Neural crest cell (in vitro differentiated cells): ENCODE data around the gene TMEM201. TPM values are rescaled to one million over a fixed set of nuclear protein-coding genes. Genes with fewer than 3 reads are reported as not detected.

Source experiments
- DNase-seq: peaks from one replicate; pipeline ENCODE4 v3.0.0; 2021; ENCODE audit warnings: low read depth, mixed read lengths, low spot score
- H3K27ac Mint-ChIP-seq: one replicate; pipeline ENCODE4 v1.8.0; 2021; ENCODE audit warnings: mild to moderate bottlenecking, mixed read lengths; ENCODE audit not compliant: unreplicated experiment
- H3K27me3 Mint-ChIP-seq: 2 replicates; pipeline ENCODE4 v1.8.0; 2021; ENCODE audit warnings: low read depth, mild to moderate bottlenecking, mixed read lengths
- H3K36me3 Mint-ChIP-seq: 2 replicates; pipeline ENCODE4 v1.8.0; 2021; ENCODE audit warnings: low read depth, mild to moderate bottlenecking, mixed read lengths
- H3K4me1 Mint-ChIP-seq: 2 replicates; pipeline ENCODE4 v1.8.0; 2021; ENCODE audit warnings: mixed read lengths
- H3K4me3 Mint-ChIP-seq: one replicate; pipeline ENCODE4 v1.8.0; 2021; ENCODE audit warnings: mild to moderate bottlenecking, mixed read lengths
- H3K9me3 Mint-ChIP-seq: 2 replicates; pipeline ENCODE4 v1.8.0; 2021; ENCODE audit warnings: mixed read lengths
- total RNA-seq: library from RNA; stranded (reverse); gene quantifications from 2 replicates; pipeline ENCODE4 v1.2.1, GENCODE V29; 2021
- TF ChIP-seq, protein P1 (sequence below): fragments of 200-600 bp; sonication (generic); conservative IDR thresholded peaks from 2 replicates; pipeline ENCODE4 v1.5.0; 2021; ENCODE audit warnings: antibody characterized with exemption, mild to moderate bottlenecking

TMEM201 gene
- total RNA-seq, 1 donor from 2014 or later, result 41.4 TPM

- Mint-ChIP-seq H3K4me1 (no peaks in the 10 kb centered on the region), H3K27me3 (no peaks in the 10 kb centered on the region), H3K4me3 (no peak overlapping the region), H3K9me3 (no peaks in the 10 kb centered on the region), H3K27ac (peak overlapping the region; percentile 8), H3K36me3 (peaks cover 6% of the 10 kb centered on the region)
- TF ChIP-seq, protein P1, sequence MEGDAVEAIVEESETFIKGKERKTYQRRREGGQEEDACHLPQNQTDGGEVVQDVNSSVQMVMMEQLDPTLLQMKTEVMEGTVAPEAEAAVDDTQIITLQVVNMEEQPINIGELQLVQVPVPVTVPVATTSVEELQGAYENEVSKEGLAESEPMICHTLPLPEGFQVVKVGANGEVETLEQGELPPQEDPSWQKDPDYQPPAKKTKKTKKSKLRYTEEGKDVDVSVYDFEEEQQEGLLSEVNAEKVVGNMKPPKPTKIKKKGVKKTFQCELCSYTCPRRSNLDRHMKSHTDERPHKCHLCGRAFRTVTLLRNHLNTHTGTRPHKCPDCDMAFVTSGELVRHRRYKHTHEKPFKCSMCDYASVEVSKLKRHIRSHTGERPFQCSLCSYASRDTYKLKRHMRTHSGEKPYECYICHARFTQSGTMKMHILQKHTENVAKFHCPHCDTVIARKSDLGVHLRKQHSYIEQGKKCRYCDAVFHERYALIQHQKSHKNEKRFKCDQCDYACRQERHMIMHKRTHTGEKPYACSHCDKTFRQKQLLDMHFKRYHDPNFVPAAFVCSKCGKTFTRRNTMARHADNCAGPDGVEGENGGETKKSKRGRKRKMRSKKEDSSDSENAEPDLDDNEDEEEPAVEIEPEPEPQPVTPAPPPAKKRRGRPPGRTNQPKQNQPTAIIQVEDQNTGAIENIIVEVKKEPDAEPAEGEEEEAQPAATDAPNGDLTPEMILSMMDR, result peak; percentile 63
- DNase-seq, result no peak
Measured at GRCh38 chr1:9573723-9574122, 15.0 kb upstream of the TMEM201 start.

- TF ChIP-seq, protein P1, result no peak
- Mint-ChIP-seq H3K4me1 (no peaks in the 10 kb centered on the region), H3K36me3 (peaks cover 8% of the 10 kb centered on the region), H3K27me3 (no peaks in the 10 kb centered on the region), H3K9me3 (no peaks in the 10 kb centered on the region), H3K4me3 (no peak overlapping the region), H3K27ac (no peak overlapping the region)
- no peak for DNase-seq
Measured at GRCh38 chr1:9575486-9575885, 13.2 kb upstream of the TMEM201 start.

- DNase-seq, result no peak
Measured at GRCh38 chr1:9576903-9577302, 11.8 kb upstream of the TMEM201 start.

DNA sequence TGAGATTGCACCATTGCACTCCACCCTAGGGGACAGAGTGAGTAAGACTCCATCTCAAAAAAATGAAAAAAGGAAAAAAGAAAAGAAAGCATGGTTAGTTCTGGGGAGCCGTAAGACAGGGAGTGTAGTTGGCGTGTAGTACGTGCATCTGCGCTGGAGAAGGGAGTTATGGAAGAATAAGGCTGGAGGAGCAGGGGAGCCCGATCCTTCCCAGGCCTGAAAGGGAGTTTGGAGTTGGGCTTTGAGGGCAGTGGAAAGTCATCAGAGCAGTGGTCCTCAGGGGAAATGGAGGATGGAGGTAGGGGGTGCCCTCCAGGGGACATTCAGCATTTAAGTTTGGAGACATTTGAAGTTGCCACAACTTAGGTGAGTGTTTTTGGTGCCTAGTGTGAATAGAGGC lies 11.3 kb upstream of the TMEM201 start:
- Mint-ChIP-seq H3K4me3 (no peak overlapping the region), H3K27me3 (no peaks in the 10 kb centered on the region), H3K27ac (no peak overlapping the region), H3K36me3 (peaks cover 12% of the 10 kb centered on the region), H3K9me3 (no peaks in the 10 kb centered on the region), H3K4me1 (no peaks in the 10 kb centered on the region)
- TF ChIP-seq, protein P1, result no peak
- DNase-seq, result no peak

More at GRCh38 chr1:9576903-9577302, 11.8 kb upstream of the TMEM201 start:
- TF ChIP-seq, protein P1, result no peak
- H3K9me3 Mint-ChIP-seq, result no peaks in the 10 kb centered on the region
- H3K4me3 Mint-ChIP-seq, result no peak overlapping the region
- H3K36me3 Mint-ChIP-seq, result peaks cover 9% of the 10 kb centered on the region
- no peaks in the 10 kb centered on the region for H3K27me3 Mint-ChIP-seq
- H3K4me1 Mint-ChIP-seq, result no peaks in the 10 kb centered on the region
- no peak overlapping the region for H3K27ac Mint-ChIP-seq

DNA sequence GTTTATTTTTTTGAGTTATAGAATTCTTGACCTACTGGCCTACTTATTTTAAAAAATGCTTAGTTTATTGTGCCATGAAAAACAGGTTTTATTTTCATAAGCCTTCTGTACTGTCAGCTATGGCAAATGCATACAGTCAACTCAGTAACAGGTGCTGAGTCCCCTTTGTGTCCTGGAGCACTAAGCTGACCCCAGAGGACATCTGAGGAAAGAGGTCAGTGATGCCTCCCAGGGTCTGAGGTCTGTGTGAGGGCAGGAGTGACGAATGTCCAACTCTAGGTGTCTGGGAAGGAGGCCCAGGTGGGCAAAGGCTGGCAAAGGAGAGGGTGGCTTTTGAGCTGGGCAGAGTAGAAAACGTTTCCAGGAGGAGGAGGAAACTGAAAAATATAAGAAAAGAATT lies 7.8 kb upstream of the TMEM201 start:
- TF ChIP-seq, protein P1, result no peak
- Mint-ChIP-seq H3K4me3 (peak overlapping the region; percentile 22), H3K4me1 (no peaks in the 10 kb centered on the region), H3K9me3 (no peaks in the 10 kb centered on the region), H3K27me3 (no peaks in the 10 kb centered on the region), H3K27ac (no peak overlapping the region), H3K36me3 (peaks cover 13% of the 10 kb centered on the region)
- no peak for DNase-seq
